Measurements from ENCODE around the gene KLHDC4. TPM values are rescaled to one million over a fixed set of nuclear protein-coding genes. Genes with fewer than 3 reads are reported as not detected.

The KLHDC4 gene
- total and polyA plus RNA-seq, 2 of the 4 experiments (the other 2 are of a cell fraction) = 13.6 to 19.0 TPM

DNA sequence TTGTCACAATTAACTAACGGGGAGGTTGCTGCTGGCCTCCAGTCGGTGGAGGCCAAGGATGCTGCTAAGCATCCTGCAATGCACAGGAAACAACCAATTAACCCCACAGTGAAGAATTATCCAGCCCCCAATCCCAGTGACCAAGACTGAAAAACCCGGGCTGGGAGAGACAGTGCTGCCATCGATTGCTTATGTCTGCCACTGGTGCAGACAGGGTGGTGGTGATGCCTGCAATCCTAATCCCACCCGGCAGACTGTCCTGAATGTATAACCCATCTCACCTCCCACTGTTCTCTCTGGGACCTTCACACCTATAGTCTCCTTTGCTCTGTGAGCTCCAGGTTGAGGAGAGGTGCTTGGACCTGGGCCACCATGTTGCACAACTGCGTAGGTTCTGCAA is 42.3 kb upstream of the KLHDC4 start:
- Histone ChIP-seq H4K5ac (ENCODE audit: low read depth, low read length) (no peak overlapping the region), H2AK9ac (replicated peaks; ENCODE audit: low read depth, low read length, poor library complexity) (no peak overlapping the region), H3K14ac (replicated peaks; ENCODE audit: low read depth, low read length) (no peak overlapping the region), H2AK5ac (ENCODE audit: low read depth, low read length) (peak overlapping the region; percentile 20; the same call in 1 of the 2 replicates), H3K9me3 (ENCODE audit: control insufficient read depth, insufficient read depth, low read length) (peaks cover 7% of the 10 kb centered on the region; the same call in 1 of the 2 replicates), H3K4me1 (ENCODE audit: control insufficient read depth, insufficient read depth, low read length) (peaks cover 15% of the 10 kb centered on the region), H3K9ac (ENCODE audit: low read depth, low read length) (no peak overlapping the region), H4K8ac (ENCODE audit: low read depth in 2 of 2, low read length in 2 of 2) (peak overlapping the region in 1 of 2 experiments; percentile 93; a peak in 1 of 4 replicates), H2BK20ac (ENCODE audit: low read depth, low read length) (peak overlapping the region; percentile 72), H2AFZ (replicated peaks; ENCODE audit: low read length, poor library complexity) (no peak overlapping the region), H3K18ac (ENCODE audit: low read depth, low read length) (no peak overlapping the region), H3K27me3 (ENCODE audit: control insufficient read depth, insufficient read depth, low read length) (peaks cover 13% of the 10 kb centered on the region), H3K79me1 (ENCODE audit: low read depth in 1 of 2, low read length in 2 of 2) (peaks cover 0 to 3% of the 10 kb centered on the region in 2 experiments; a peak in 1 of 4 replicates), H3K4me3 (ENCODE audit: insufficient read depth, low read depth, low read length) (no peak overlapping the region), H3K56ac (ENCODE audit: extremely low read depth, insufficient read depth, low read length) (no peak overlapping the region), H4K20me1 (ENCODE audit: insufficient read depth, low read length) (no peaks in the 10 kb centered on the region), H4K91ac (ENCODE audit: insufficient read depth, low read depth, low read length) (peak overlapping the region; percentile 4; the same call in 1 of the 2 replicates), H3K23ac (ENCODE audit: low read depth, low read length) (no peak overlapping the region), H2BK15ac (ENCODE audit: low read depth, low read length) (peak overlapping the region; percentile 50; the same call in 1 of the 3 replicates), H3K27ac (ENCODE audit: insufficient read depth, low read length) (no peak overlapping the region), H2BK120ac (ENCODE audit: low read depth, low read length) (peak overlapping the region; percentile 53), H3K9me1 (ENCODE audit: insufficient read depth, low read length) (peaks cover 14% of the 10 kb centered on the region), H3K36me3 (ENCODE audit: control insufficient read depth, insufficient read depth, low read length) (no peaks in the 10 kb centered on the region), H3K4me2 (ENCODE audit: low read depth, low read length) (no peak overlapping the region), H3K4ac (ENCODE audit: low read depth, low read length) (peak overlapping the region; percentile 45), H2BK5ac (ENCODE audit: low read depth, low read length, poor library complexity, severe bottlenecking) (no peak overlapping the region)
- in situ Hi-C loops (cut with MboI; ENCODE audit: low sequenced_read_pairs) = no loop called here
- no CpG with 5 or more reads among the region's 6 CpGs for WGBS, 2 experiments (ENCODE audit: extremely low coverage in 2 of 2, insufficient read length in 1 of 2)
- CTCF ChIA-PET = interaction anchor here (0.7 to 1.0 kb wide), 2 partner anchors 29 to 38 kb away, joined by 3 read pairs; no protein-coding TSS in a partner anchor
- dilution Hi-C loops (cut with HindIII; ENCODE audit: low sequenced_read_pairs, unreplicated experiment) = no loop called here
- TF ChIP-seq CEBPB (IDR thresholded peaks at IDR 0.05; ENCODE audit: low read depth, low read length) (peak; percentile 26; the same call in 1 of the 2 replicates), NFE2L2 (IDR thresholded peaks at IDR 0.05; ENCODE audit: low read depth, low read length) (no peak)
- ATAC-seq (ENCODE audit: low read depth) (no peak), DNase-seq (no peak)
- intact Hi-C loops (cut with micrococcal nuclease) = no loop called here
- POLR2A ChIA-PET (ENCODE audit: unreplicated experiment) = no interaction called here
- no TSS peak for BruUV-seq (replicated peaks)

Data from IMR-90 (cell line).